GM20431 (cell line): ENCODE data around the gene SLC25A41.

Experiments
- in situ Hi-C: fragments of 300-500 bp; cut with MseI, MboI; formaldehyde crosslinking; loops from one replicate; pipeline ENCODE4 v1.15.0; 2020; ENCODE audit warnings: low sequenced_read_pairs; ENCODE audit not compliant: unreplicated experiment

Gene SLC25A41

GRCh38 chr19:6464070-6464873 lies 30.7 kb upstream of the SLC25A41 start, which contains the start of gene CRB3:
Gene CRB3, plus strand, starts transcription at chr19:6464271. Its CDS starts 431 bp downstream, at chr19:6464702.
- in situ Hi-C loops: no loop called here

GRCh38 chr19:6460099-6460884 lies 26.7 kb upstream of the SLC25A41 start:
- in situ Hi-C loops: no loop called here

- in situ Hi-C loops: no loop called here
Observed at GRCh38 chr19:6459262-6460098, 25.9 kb upstream of the SLC25A41 start, which contains the start of gene SLC25A23. Gene SLC25A23, minus strand, starts transcription at chr19:6459792. Its CDS starts 164 bp downstream, at chr19:6459628.

GRCh38 chr19:6458695-6459261 lies 25.2 kb upstream of the SLC25A41 start:
- in situ Hi-C loops: no loop called here

GRCh38 chr19:6457958-6458694 lies 24.6 kb upstream of the SLC25A41 start:
- in situ Hi-C loops: no loop called here

- in situ Hi-C loops: no loop called here
Observed at GRCh38 chr19:6455924-6456323, 22.4 kb upstream of the SLC25A41 start.

- in situ Hi-C loops: no loop called here
Observed at GRCh38 chr19:6453951-6454565, 20.5 kb upstream of the SLC25A41 start.

GRCh38 chr19:6452899-6453298 lies 19.3 kb upstream of the SLC25A41 start:
- in situ Hi-C loops: no loop called here

GRCh38 chr19:6452223-6452614 lies 18.7 kb upstream of the SLC25A41 start:
- in situ Hi-C loops: no loop called here

- in situ Hi-C loops: no loop called here
Observed at GRCh38 chr19:6451583-6452222, 18.1 kb upstream of the SLC25A41 start.

- in situ Hi-C loops: no loop called here
Observed at GRCh38 chr19:6450166-6450565, 16.6 kb upstream of the SLC25A41 start.

GRCh38 chr19:6448045-6448444 lies 14.5 kb upstream of the SLC25A41 start:
- in situ Hi-C loops: no loop called here

- in situ Hi-C loops: no loop called here
Observed at GRCh38 chr19:6446452-6446851, 12.9 kb upstream of the SLC25A41 start.

- in situ Hi-C loops: no loop called here
Observed at GRCh38 chr19:6443986-6444385, 10.4 kb upstream of the SLC25A41 start.

GRCh38 chr19:6442087-6442688 lies 8.6 kb upstream of the SLC25A41 start:
- in situ Hi-C loops: no loop called here

- in situ Hi-C loops: no loop called here
Observed at GRCh38 chr19:6440905-6441304, 7.3 kb upstream of the SLC25A41 start.

GRCh38 chr19:6439743-6440142 lies 6.2 kb upstream of the SLC25A41 start:
- in situ Hi-C loops: no loop called here

GRCh38 chr19:6433165-6433564 lies 398 bp downstream of the SLC25A41 start:
- in situ Hi-C loops: no loop called here
